NOMO-1 treated with dmso at 0.1 percent for 144 hours (cell line): Measurements from ENCODE around the gene CDADC1.
"Not testable (repeated sequence)": the region's sequence is repeated elsewhere in the genome, so short reads cannot be mapped to it uniquely, and the experiment has no call there.

Experiments used
- DNase-seq: peaks from one replicate; lab custom pipeline; 2025; ENCODE audit not compliant: unreplicated experiment; lab: John Stamatoyannopoulos, UW

CDADC1 gene

DNA sequence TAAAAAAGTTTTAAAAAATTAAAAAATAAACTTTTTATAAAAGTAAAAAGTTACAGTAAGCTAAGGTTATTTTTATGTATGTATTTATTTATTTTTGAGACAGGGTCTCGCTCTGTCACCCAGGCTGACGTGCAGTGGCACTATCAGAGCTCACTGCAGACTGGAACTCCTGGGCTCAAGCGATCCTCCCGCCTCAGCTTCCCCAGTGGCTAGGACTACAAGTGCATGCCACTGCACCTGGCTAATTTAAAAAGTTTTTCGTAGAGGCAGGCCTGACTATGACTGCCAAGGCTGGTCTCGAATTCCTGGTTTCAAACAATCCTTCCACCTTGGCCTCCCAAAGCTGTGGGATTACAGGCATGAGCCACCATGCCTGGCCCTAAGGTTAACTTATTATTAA, 64.1 kb downstream of the CDADC1 start:
- DNase-seq = no peak

GRCh38 chr13:49314344-49314882, 66.7 kb downstream of the CDADC1 start:
- DNase-seq = no peak

- DNase-seq = no peak
These were observed 67.4 kb downstream of the CDADC1 start for GRCh38 chr13:49315036-49315565.

- DNase-seq = no peak
These were observed 68.2 kb downstream of the CDADC1 start for GRCh38 chr13:49315756-49316482.

GRCh38 chr13:49319551-49319950, 71.8 kb downstream of the CDADC1 start:
- DNase-seq = no peak

DNA sequence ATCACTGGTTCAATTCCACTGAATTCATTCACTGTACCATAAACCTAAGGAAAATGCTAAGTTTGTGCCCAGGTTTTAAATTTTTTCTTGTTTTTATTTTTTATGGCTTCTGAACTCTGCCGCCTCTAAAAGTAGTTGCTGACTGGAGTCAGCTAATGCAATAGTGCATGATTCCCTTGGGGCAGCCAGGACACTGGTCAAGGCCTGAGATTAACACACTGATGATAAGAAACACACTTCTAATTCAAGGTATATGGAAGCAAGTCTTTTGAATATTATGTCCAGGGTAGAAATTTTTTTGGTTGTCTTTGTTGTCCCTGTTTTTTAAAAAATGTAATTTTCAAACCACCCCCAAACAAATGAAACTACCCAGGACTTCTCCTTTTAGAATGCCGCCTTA, 72.2 kb downstream of the CDADC1 start:
- no peak for DNase-seq

DNA sequence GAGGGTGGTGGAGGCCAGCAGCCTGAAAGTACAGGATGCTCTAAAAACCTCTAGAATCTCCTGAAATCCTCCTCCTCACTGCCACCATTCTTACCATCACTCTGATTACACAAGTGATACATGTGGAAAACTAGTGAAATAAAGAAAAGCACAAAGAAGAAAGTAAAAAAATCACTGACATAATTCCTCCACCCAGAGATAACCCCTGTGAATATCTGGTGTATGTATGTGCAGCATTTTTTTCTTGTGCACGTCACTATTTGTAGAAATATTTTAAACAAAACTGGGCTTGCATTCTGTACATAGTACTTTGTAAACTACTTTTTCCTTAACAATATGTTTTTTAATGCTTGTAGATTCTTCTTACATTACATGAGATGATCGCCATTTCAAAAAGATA, 73.2 kb downstream of the CDADC1 start:
- no peak for DNase-seq

DNA sequence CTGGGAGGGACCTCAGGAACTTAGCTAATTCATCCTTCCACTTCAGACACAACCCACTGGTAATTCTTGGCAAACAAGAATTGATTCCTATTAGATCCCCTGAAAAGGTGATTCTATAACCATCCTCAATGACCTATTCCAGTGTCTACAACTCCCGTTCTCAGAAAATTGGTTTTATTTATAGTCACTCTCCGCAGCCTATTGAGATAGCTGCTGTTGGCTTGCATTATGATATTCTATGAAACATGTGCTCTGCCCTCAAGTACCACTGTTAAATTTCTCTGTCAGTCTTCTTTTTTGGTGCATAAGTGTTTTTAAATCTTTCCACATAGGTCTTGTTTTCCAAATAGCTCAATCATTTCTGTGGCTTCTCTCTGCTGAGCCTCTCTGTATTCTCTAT, 75.0 kb downstream of the CDADC1 start:
- no peak for DNase-seq

- no peak for DNase-seq
These were observed 75.6 kb downstream of the CDADC1 start for GRCh38 chr13:49323344-49323743.

GRCh38 chr13:49326222-49326917, 78.6 kb downstream of the CDADC1 start:
- DNase-seq = no peak

- DNase-seq = not testable (repeated sequence)
These were observed 79.4 kb downstream of the CDADC1 start for GRCh38 chr13:49327145-49327544.

DNA sequence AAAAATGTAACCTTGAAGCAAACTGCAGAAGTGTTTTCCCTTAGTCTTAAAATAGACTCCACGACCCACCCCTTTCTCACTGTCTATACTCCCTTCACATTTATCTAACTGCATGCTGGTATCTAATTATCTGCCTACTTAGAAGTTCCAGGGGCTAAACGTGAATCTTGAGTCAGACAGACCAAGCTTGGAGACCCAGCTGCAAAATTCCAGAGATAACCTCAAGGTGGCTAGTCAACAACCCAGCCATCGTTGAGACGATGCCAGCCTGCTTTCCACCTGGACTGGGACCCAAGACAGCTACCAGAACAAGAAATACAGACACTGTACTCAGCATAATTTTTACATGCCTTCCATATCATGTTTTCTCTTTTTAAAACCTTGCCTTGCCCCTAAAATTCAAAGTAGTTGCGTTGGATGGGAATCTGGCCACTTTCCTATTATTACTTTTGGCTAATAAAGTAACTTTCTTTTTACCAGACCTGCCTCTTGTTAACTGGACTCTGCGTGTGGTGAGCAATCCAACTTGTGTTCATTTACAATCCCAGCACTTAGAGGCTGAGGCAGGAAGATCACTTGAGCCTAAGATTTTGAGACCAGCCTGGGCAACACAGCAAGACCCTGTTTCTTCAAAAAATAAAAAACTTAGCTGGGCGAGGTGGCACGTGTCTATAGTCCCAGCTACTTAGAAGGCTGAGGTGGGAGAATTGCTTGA, 82.3 kb downstream of the CDADC1 start:
- no peak for DNase-seq

DNA sequence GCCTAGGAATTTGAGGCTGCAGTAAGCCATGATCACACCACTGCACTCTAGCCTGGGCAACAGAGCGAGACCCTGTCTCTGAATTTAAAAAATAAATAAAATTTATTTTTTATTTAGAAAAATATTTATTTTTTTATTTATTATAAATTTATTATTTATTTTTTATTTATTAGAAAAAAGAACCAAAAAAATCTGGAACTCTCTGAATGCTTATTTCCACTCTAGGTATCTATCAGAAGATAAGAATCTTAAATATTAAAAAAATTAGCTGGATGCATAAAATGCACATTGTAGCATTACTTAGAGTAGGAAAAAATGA, 82.8 kb downstream of the CDADC1 start:
- DNase-seq = no peak

GRCh38 chr13:49336655-49337054, 88.9 kb downstream of the CDADC1 start:
- DNase-seq = no peak

GRCh38 chr13:49340161-49340560, 92.4 kb downstream of the CDADC1 start:
- DNase-seq = no peak

GRCh38 chr13:49341517-49341916, 93.8 kb downstream of the CDADC1 start:
- no peak for DNase-seq

DNA sequence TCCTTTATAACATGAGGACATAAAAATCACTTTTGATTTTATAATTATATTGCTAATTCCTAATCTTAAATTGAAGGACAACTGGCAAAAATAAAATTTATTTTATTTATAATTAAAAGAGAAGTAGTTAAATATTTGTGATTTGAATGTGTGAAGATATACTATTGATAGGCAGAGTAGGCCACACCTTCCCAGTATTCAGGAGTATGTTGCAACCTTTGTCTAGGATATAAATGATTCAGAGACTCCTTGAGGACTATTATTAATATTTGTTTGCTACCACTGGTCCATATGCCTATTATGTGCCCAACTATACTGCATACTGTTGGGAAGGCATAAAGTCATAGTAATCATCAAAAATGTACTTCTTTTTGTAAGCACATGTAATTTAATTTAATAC, 94.2 kb downstream of the CDADC1 start:
- DNase-seq = no peak

GRCh38 chr13:49342454-49342853, 94.7 kb downstream of the CDADC1 start:
- no peak for DNase-seq
